Astrocyte (in vitro differentiated cells and primary cell): ENCODE measurements around the gene PRR7. TPM values are rescaled to one million over a fixed set of nuclear protein-coding genes. Genes with fewer than 3 reads are reported as not detected.
A peak's percentile ranks its signal among the peaks of the same experiment; 100 is the strongest.

ENCODE experiments used
- DNase-seq: peaks from one replicate; pipeline ENCODE4 v3.0.0-alpha.2; 2010; ENCODE audit warnings: low read depth
- FAIRE-seq: peaks from 2 replicates; lab custom pipeline; 2011; peaks lifted over from hg19 to GRCh38; lab: Jason Lieb, UNC
- H2AFZ ChIP-seq: 2 replicates; pipeline ENCODE4 v1.6.0; 2012; ENCODE audit warnings: low read depth, low read length, inconsistent platforms
- H3K27ac ChIP-seq: 2 replicates; pipeline ENCODE4 v1.5.1; 2011; ENCODE audit warnings: low read depth, low read length, inconsistent platforms
- H3K27me3 ChIP-seq: 2 replicates; pipeline ENCODE4 v1.6.0; 2011; ENCODE audit warnings: low read length, inconsistent platforms; ENCODE audit not compliant: insufficient read depth
- H3K36me3 ChIP-seq: 2 replicates; pipeline ENCODE4 v1.5.1; 2011; ENCODE audit warnings: low read length, inconsistent platforms; ENCODE audit not compliant: insufficient read depth
- H3K4me1 ChIP-seq: 2 replicates; pipeline ENCODE4 v1.5.1; 2011; ENCODE audit warnings: low read length, inconsistent platforms; ENCODE audit not compliant: insufficient read depth
- H3K4me2 ChIP-seq: 2 replicates; pipeline ENCODE4 v1.6.0; 2012; ENCODE audit warnings: low read length, inconsistent platforms
- H3K4me3 ChIP-seq: 2 replicates; pipeline ENCODE4 v1.5.1; 2011; ENCODE audit warnings: low read depth, mild to moderate bottlenecking, low read length, inconsistent platforms; ENCODE audit not compliant: insufficient read depth
- H3K79me2 ChIP-seq: 2 replicates; pipeline ENCODE4 v1.6.0; 2012; ENCODE audit warnings: mild to moderate bottlenecking, low read length, inconsistent platforms; ENCODE audit not compliant: insufficient read depth
- H3K9ac ChIP-seq: 2 replicates; pipeline ENCODE4 v1.6.0; 2012; ENCODE audit warnings: mild to moderate bottlenecking, low read length, inconsistent platforms
- H3K9me3 ChIP-seq: 2 replicates; pipeline ENCODE4 v1.5.1; 2012; ENCODE audit warnings: low read depth, mild to moderate bottlenecking, low read length, inconsistent platforms; ENCODE audit not compliant: insufficient read depth
- H4K20me1 ChIP-seq: 2 replicates; pipeline ENCODE4 v1.6.0; 2012; ENCODE audit warnings: low read length, inconsistent platforms; ENCODE audit not compliant: insufficient read depth
- H3K27ac Mint-ChIP-seq: one replicate; pipeline ENCODE4 v1.8.0; 2021; ENCODE audit warnings: mild to moderate bottlenecking, mixed read lengths; ENCODE audit not compliant: unreplicated experiment
- H3K27me3 Mint-ChIP-seq: one replicate; pipeline ENCODE4 v1.8.0; 2021; ENCODE audit warnings: low read depth, mixed read lengths; ENCODE audit not compliant: unreplicated experiment
- H3K36me3 Mint-ChIP-seq: one replicate; pipeline ENCODE4 v1.8.0; 2021; ENCODE audit warnings: low read depth, mixed read lengths; ENCODE audit not compliant: unreplicated experiment
- H3K4me1 Mint-ChIP-seq: one replicate; pipeline ENCODE4 v1.8.0; 2021; ENCODE audit warnings: low read depth, mixed read lengths; ENCODE audit not compliant: unreplicated experiment
- H3K4me3 Mint-ChIP-seq: one replicate; pipeline ENCODE4 v1.8.0; 2021; ENCODE audit warnings: mild to moderate bottlenecking, moderate library complexity, mixed read lengths; ENCODE audit not compliant: unreplicated experiment
- H3K9me3 Mint-ChIP-seq: one replicate; pipeline ENCODE4 v1.8.0; 2021; ENCODE audit warnings: mild to moderate bottlenecking, mixed read lengths; ENCODE audit not compliant: unreplicated experiment
- EZH2 ChIP-seq: IDR thresholded peaks from 2 replicates; pipeline ENCODE4 v1.6.1; 2012; ENCODE audit warnings: mild to moderate bottlenecking, low read length, inconsistent platforms; ENCODE audit not compliant: insufficient read depth
- total RNA-seq: library from RNA; stranded (reverse); gene quantifications from 2 replicates; pipeline ENCODE4 v1.2.1, GENCODE V29; 2021
- TF ChIP-seq, protein P1 (sequence below): IDR thresholded peaks from 2 replicates; pipeline ENCODE4 v1.5.1; 2011; ENCODE audit warnings: low read depth, mild to moderate bottlenecking, inconsistent platforms, low read length, moderate library complexity; ENCODE audit not compliant: insufficient read depth

PRR7 gene
- total RNA-seq, 1 donor from 2014 or later = 9.9 TPM

DNA sequence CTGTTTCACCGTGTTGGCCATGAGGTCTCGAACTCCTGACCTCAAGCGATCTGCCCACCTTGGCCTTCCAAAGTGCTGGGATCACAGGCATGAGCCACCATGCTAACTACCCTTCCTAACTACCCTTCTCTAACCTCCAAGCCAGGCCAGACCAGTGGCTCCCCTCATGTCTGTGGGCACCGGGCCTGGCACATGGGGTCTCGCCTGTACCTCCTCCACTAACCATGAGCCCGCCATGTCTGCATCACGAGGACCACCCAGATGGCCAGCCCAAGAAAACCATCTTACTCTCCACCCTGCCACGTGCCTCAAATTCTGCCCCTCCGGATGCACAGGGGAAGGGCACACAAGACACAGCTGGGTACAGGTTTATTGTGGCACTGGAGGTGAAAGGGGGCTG is 36.4 kb downstream of the PRR7 start:
- no peak for FAIRE-seq
- Histone ChIP-seq H3K79me2 (peaks cover 32% of the 10 kb centered on the region), H3K4me1 (peaks cover 42% of the 10 kb centered on the region), H3K36me3 (peaks cover 30% of the 10 kb centered on the region), H3K9ac (no peak overlapping the region), H2AFZ (no peak overlapping the region), H3K27me3 (no peaks in the 10 kb centered on the region), H3K27ac (no peak overlapping the region), H3K9me3 (no peaks in the 10 kb centered on the region), H4K20me1 (peaks cover 84% of the 10 kb centered on the region), H3K4me3 (no peak overlapping the region), H3K4me2 (no peak overlapping the region)
- TF ChIP-seq, protein P1, sequence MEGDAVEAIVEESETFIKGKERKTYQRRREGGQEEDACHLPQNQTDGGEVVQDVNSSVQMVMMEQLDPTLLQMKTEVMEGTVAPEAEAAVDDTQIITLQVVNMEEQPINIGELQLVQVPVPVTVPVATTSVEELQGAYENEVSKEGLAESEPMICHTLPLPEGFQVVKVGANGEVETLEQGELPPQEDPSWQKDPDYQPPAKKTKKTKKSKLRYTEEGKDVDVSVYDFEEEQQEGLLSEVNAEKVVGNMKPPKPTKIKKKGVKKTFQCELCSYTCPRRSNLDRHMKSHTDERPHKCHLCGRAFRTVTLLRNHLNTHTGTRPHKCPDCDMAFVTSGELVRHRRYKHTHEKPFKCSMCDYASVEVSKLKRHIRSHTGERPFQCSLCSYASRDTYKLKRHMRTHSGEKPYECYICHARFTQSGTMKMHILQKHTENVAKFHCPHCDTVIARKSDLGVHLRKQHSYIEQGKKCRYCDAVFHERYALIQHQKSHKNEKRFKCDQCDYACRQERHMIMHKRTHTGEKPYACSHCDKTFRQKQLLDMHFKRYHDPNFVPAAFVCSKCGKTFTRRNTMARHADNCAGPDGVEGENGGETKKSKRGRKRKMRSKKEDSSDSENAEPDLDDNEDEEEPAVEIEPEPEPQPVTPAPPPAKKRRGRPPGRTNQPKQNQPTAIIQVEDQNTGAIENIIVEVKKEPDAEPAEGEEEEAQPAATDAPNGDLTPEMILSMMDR = no peak
- TF ChIP-seq EZH2 = no peak
- H3K36me3 Mint-ChIP-seq = peaks cover 41% of the 10 kb centered on the region
- no peak for DNase-seq
- no peaks in the 10 kb centered on the region for H3K27me3 Mint-ChIP-seq
- peaks cover 61% of the 10 kb centered on the region for H3K4me1 Mint-ChIP-seq
- peak overlapping the region; percentile 94 for H3K27ac Mint-ChIP-seq
- H3K9me3 Mint-ChIP-seq = no peaks in the 10 kb centered on the region
- H3K4me3 Mint-ChIP-seq = peak overlapping the region; percentile 40

DNA sequence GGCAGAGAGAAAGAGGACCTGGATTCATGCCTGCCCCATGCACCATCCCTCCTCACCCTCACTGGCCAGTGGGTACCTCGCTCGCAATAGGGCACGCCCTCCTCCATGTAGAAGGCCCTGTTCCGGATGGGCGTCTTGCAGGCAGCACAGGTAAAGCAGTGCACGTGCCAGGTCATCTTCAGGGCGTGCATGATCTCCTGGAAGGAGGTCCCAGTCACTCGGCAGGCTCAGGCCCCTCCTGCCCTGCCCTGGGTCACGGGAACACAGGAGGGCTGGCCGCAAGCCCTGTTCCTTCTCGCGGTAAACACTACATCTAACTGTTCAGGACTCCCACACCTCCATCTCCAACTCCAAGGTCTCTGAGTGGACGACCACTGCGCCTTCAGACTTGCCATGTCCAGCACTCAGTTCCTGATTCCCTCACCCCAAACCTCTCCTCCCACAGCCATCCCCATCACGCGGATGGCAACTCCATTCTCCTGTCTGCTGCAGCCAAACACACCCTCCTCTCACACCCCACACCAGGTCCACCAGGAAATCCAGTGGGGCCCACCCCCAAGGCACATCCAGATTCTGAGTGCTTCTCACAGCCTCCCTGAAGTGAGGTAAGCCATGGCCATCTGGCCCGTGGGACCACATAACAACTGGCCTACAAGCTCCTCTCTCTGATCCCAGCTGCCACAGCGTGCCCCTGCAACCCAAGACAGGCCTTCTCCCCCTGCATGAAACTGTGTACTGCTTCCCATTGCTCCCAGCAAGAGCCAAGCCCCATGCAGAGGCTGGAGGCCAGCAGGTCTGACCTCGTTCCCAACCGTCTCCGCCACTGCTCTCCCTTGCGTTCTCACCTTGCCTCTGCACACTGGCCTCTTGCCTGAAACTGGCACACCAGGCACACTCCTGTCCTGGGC is 37.6 kb downstream of the PRR7 start:
- H3K36me3 Mint-ChIP-seq = peaks cover 35% of the 10 kb centered on the region
- peaks cover 46% of the 10 kb centered on the region for H3K4me1 ChIP-seq
- peak overlapping the region; percentile 78 for H3K4me3 Mint-ChIP-seq
- TF ChIP-seq EZH2 = no peak
- TF ChIP-seq, protein P1 = no peak
- H3K27ac ChIP-seq = no peak overlapping the region
- H3K4me3 ChIP-seq = no peak overlapping the region
- peaks cover 54% of the 10 kb centered on the region for H3K4me1 Mint-ChIP-seq
- no peak overlapping the region for H3K9ac ChIP-seq
- DNase-seq (no peak), FAIRE-seq (no peak)
- H3K36me3 ChIP-seq = peaks cover 40% of the 10 kb centered on the region
- H3K27me3 ChIP-seq = no peaks in the 10 kb centered on the region
- peaks cover 90% of the 10 kb centered on the region for H4K20me1 ChIP-seq
- H3K27ac Mint-ChIP-seq = peak overlapping the region; percentile 88
- H2AFZ ChIP-seq = no peak overlapping the region
- no peaks in the 10 kb centered on the region for H3K9me3 ChIP-seq
- no peaks in the 10 kb centered on the region for H3K27me3 Mint-ChIP-seq
- peak overlapping the region; percentile 13 for H3K4me2 ChIP-seq
- peaks cover 44% of the 10 kb centered on the region for H3K79me2 ChIP-seq
- no peaks in the 10 kb centered on the region for H3K9me3 Mint-ChIP-seq
